OCI-LY1 (cell line): ENCODE results near the gene PPP1R3C.

Experiments
- H2AFZ ChIP-seq: fragments of 200-600 bp; sonication (generic), shearing (Covaris generic); 2 replicates; pipeline ENCODE4 v1.6.0; 2014; ENCODE audit warnings: antibody characterized with exemption, mild to moderate bottlenecking, low read length
- H3F3A ChIP-seq: fragments of 200-600 bp; sonication (generic), shearing (Covaris generic); 2 replicates; pipeline ENCODE4 v1.6.0; 2014; ENCODE audit warnings: mild to moderate bottlenecking, antibody characterized with exemption, low read length, moderate library complexity; ENCODE audit not compliant: insufficient read depth
- H3K27ac ChIP-seq: fragments of 200-600 bp; sonication (generic); 2 replicates; pipeline ENCODE4 v1.5.1; 2014; ENCODE audit warnings: low read length, mixed run types, mild to moderate bottlenecking, low read depth; ENCODE audit not compliant: poor library complexity, severe bottlenecking
- H3K27me3 ChIP-seq: fragments of 200-600 bp; sonication (generic); 2 replicates; pipeline ENCODE4 v1.6.0; 2014; ENCODE audit warnings: antibody characterized with exemption, mild to moderate bottlenecking, low read length, moderate library complexity; ENCODE audit not compliant: insufficient read depth
- H3K36me3 ChIP-seq: fragments of 200-600 bp; sonication (generic); 2 replicates; pipeline ENCODE4 v1.6.1; 2014; ENCODE audit warnings: mild to moderate bottlenecking, antibody characterized with exemption, low read length, moderate library complexity, mixed read lengths; ENCODE audit not compliant: insufficient read depth
- H3K4me1 ChIP-seq: fragments of 200-600 bp; sonication (generic); 2 replicates; pipeline ENCODE4 v1.5.1; 2014; ENCODE audit warnings: mild to moderate bottlenecking, low read length, moderate library complexity; ENCODE audit not compliant: insufficient read depth, severe bottlenecking
- H3K4me2 ChIP-seq: fragments of 200-600 bp; sonication (generic), shearing (Covaris generic); 2 replicates; pipeline ENCODE4 v1.6.1; 2014; ENCODE audit warnings: low read length
- H3K4me3 ChIP-seq: fragments of 200-600 bp; sonication (generic); 2 replicates; pipeline ENCODE4 v1.5.1; 2014; ENCODE audit warnings: low read length, low read depth, mild to moderate bottlenecking, mixed read lengths; ENCODE audit not compliant: poor library complexity, severe bottlenecking
- H3K79me2 ChIP-seq: fragments of 200-600 bp; shearing (Covaris generic); 2 replicates; pipeline ENCODE4 v1.6.1; 2016; ENCODE audit warnings: mixed run types, low read length, mixed read lengths; ENCODE audit not compliant: insufficient read depth
- H3K9ac ChIP-seq: fragments of 200-600 bp; sonication (generic), shearing (Covaris generic); 2 replicates; pipeline ENCODE4 v1.6.1; 2014; ENCODE audit warnings: mild to moderate bottlenecking, low read length, mixed read lengths
- H3K9me2 ChIP-seq: fragments of 200-600 bp; sonication (generic), shearing (Covaris generic); 2 replicates; pipeline ENCODE4 v1.6.1; 2014; ENCODE audit warnings: low read depth, mild to moderate bottlenecking, low read length, mixed read lengths
- H3K9me3 ChIP-seq: fragments of 200-600 bp; shearing (Covaris generic); 2 replicates; pipeline ENCODE4 v1.6.1; 2014; ENCODE audit warnings: low read length, mixed read lengths
- H4K20me1 ChIP-seq: fragments of 200-600 bp; sonication (generic), shearing (Covaris generic); 2 replicates; pipeline ENCODE4 v1.6.0; 2016; ENCODE audit warnings: mild to moderate bottlenecking, low read length; ENCODE audit not compliant: insufficient read depth
- CTCF ChIP-seq: fragments of 200-600 bp; sonication (generic), shearing (Covaris generic); IDR thresholded peaks from 2 replicates; pipeline ENCODE4 v1.5.1; 2017; ENCODE audit warnings: mild to moderate bottlenecking, antibody characterized with exemption, low read length, moderate library complexity, mixed read lengths
- EZH2 ChIP-seq: fragments of 200-600 bp; sonication (generic), shearing (Covaris generic); IDR thresholded peaks from 2 replicates; pipeline ENCODE4 v1.8.0; 2017; ENCODE audit warnings: borderline replicate concordance, mixed run types, mild to moderate bottlenecking, antibody characterized with exemption, low read length, moderate library complexity, mixed read lengths

The PPP1R3C gene

GRCh38 chr10:91662993-91663392, 30.1 kb upstream of the PPP1R3C start:
- H3K9me2 ChIP-seq, result no peaks in the 10 kb centered on the region
- H3K4me2 ChIP-seq, result no peak overlapping the region
- H3F3A ChIP-seq, result no peaks in the 10 kb centered on the region
- H3K36me3 ChIP-seq, result no peaks in the 10 kb centered on the region
- no peaks in the 10 kb centered on the region for H3K79me2 ChIP-seq
- H3K4me1 ChIP-seq, result no peaks in the 10 kb centered on the region
- no peak for TF ChIP-seq EZH2
- TF ChIP-seq CTCF, result no peak
- H3K27me3 ChIP-seq, result no peaks in the 10 kb centered on the region
- no peaks in the 10 kb centered on the region for H4K20me1 ChIP-seq
- H3K27ac ChIP-seq, result no peak overlapping the region
- H3K9me3 ChIP-seq, result no peaks in the 10 kb centered on the region
- H3K4me3 ChIP-seq, result no peak overlapping the region
- H2AFZ ChIP-seq, result no peak overlapping the region
- H3K9ac ChIP-seq, result no peak overlapping the region

- Histone ChIP-seq H3K9me3 (no peaks in the 10 kb centered on the region), H3K9ac (no peak overlapping the region), H3K9me2 (no peaks in the 10 kb centered on the region), H3K36me3 (no peaks in the 10 kb centered on the region), H3K4me3 (no peak overlapping the region), H3K27me3 (no peaks in the 10 kb centered on the region), H3K4me2 (no peak overlapping the region), H2AFZ (no peak overlapping the region), H3K27ac (no peak overlapping the region), H4K20me1 (no peaks in the 10 kb centered on the region), H3K79me2 (no peaks in the 10 kb centered on the region), H3K4me1 (no peaks in the 10 kb centered on the region), H3F3A (no peaks in the 10 kb centered on the region)
- TF ChIP-seq EZH2, result no peak
- no peak for TF ChIP-seq CTCF
Observed at GRCh38 chr10:91653219-91653870, 20.5 kb upstream of the PPP1R3C start.

- Histone ChIP-seq H3K9me2 (no peaks in the 10 kb centered on the region), H3K27me3 (no peaks in the 10 kb centered on the region), H3K9ac (no peak overlapping the region), H3K36me3 (no peaks in the 10 kb centered on the region), H3K4me1 (no peaks in the 10 kb centered on the region), H2AFZ (no peak overlapping the region), H3K9me3 (no peaks in the 10 kb centered on the region), H3K79me2 (no peaks in the 10 kb centered on the region), H3K4me2 (no peak overlapping the region), H3K4me3 (no peak overlapping the region), H3K27ac (no peak overlapping the region), H4K20me1 (no peaks in the 10 kb centered on the region), H3F3A (no peaks in the 10 kb centered on the region)
- TF ChIP-seq CTCF (no peak), EZH2 (no peak)
Observed at GRCh38 chr10:91652364-91652763, 19.5 kb upstream of the PPP1R3C start.
